ENCODE measurements around the gene TCEAL8.

The TCEAL8 gene

GRCh38 chrX:103212749-103213457, 42.1 kb downstream of the TCEAL8 start:
- no peak for DNase-seq

- DNase-seq, result peak; percentile 78
These were observed 43.8 kb downstream of the TCEAL8 start for GRCh38 chrX:103211012-103211715.

GRCh38 chrX:103210056-103210455, 44.9 kb downstream of the TCEAL8 start:
- DNase-seq, result no peak

All from eye (tissue), 1 donor.